ENCODE results near the gene INTS7. TPM values are rescaled to one million over a fixed set of nuclear protein-coding genes. Genes with fewer than 3 reads are reported as not detected.
A peak's percentile ranks its signal among the peaks of the same experiment; 100 is the strongest.

Gene INTS7
- total and polyA plus RNA-seq, 2 experiments from 2014 or later: 10.9 to 34.0 TPM

GRCh38 chr1:211923095-211923494 lies 112.3 kb downstream of the INTS7 start:
- no peaks in the 10 kb centered on the region for H3K36me3 Mint-ChIP-seq (ENCODE audit: low read depth)
- peaks cover 5% of the 10 kb centered on the region for H3K27me3 Mint-ChIP-seq (ENCODE audit: insufficient read depth, low read depth, poor library complexity)
- Histone ChIP-seq H3K4me2 (no peak overlapping the region), H4K20me1 (replicated peaks; ENCODE audit: insufficient read depth) (no peaks in the 10 kb centered on the region), H3K36me3 (ENCODE audit: insufficient read depth) (no peaks in the 10 kb centered on the region), H3K9me2 (ENCODE audit: insufficient read depth) (no peaks in the 10 kb centered on the region), H3F3A (replicated peaks; ENCODE audit: low read depth) (no peaks in the 10 kb centered on the region), H3K79me2 (replicated peaks; ENCODE audit: insufficient read depth) (no peaks in the 10 kb centered on the region), H3K27ac (ENCODE audit: low read depth) (no peak overlapping the region), H3K4me1 (ENCODE audit: insufficient read depth) (peaks cover 8% of the 10 kb centered on the region), H3K4me3 (no peak overlapping the region), H2AFZ (peak overlapping the region; percentile 18; the same call in 1 of the 2 replicates), H3K27me3 (ENCODE audit: insufficient read depth) (no peaks in the 10 kb centered on the region)
- no peak overlapping the region for H3K4me3 Mint-ChIP-seq
- no peak overlapping the region for H3K27ac Mint-ChIP-seq
- peaks cover 13% of the 10 kb centered on the region; the same call in 2 of the 3 replicates for H3K4me1 Mint-ChIP-seq
- ATAC-seq: no peak
- DNase-seq (ENCODE audit: low spot score): no peak
- no peak for TF ChIP-seq CREB1 (CRISPR knock-in tag; IDR thresholded peaks at IDR 0.05; ENCODE audit: low read depth)
- TF ChIP-seq, protein P1, sequence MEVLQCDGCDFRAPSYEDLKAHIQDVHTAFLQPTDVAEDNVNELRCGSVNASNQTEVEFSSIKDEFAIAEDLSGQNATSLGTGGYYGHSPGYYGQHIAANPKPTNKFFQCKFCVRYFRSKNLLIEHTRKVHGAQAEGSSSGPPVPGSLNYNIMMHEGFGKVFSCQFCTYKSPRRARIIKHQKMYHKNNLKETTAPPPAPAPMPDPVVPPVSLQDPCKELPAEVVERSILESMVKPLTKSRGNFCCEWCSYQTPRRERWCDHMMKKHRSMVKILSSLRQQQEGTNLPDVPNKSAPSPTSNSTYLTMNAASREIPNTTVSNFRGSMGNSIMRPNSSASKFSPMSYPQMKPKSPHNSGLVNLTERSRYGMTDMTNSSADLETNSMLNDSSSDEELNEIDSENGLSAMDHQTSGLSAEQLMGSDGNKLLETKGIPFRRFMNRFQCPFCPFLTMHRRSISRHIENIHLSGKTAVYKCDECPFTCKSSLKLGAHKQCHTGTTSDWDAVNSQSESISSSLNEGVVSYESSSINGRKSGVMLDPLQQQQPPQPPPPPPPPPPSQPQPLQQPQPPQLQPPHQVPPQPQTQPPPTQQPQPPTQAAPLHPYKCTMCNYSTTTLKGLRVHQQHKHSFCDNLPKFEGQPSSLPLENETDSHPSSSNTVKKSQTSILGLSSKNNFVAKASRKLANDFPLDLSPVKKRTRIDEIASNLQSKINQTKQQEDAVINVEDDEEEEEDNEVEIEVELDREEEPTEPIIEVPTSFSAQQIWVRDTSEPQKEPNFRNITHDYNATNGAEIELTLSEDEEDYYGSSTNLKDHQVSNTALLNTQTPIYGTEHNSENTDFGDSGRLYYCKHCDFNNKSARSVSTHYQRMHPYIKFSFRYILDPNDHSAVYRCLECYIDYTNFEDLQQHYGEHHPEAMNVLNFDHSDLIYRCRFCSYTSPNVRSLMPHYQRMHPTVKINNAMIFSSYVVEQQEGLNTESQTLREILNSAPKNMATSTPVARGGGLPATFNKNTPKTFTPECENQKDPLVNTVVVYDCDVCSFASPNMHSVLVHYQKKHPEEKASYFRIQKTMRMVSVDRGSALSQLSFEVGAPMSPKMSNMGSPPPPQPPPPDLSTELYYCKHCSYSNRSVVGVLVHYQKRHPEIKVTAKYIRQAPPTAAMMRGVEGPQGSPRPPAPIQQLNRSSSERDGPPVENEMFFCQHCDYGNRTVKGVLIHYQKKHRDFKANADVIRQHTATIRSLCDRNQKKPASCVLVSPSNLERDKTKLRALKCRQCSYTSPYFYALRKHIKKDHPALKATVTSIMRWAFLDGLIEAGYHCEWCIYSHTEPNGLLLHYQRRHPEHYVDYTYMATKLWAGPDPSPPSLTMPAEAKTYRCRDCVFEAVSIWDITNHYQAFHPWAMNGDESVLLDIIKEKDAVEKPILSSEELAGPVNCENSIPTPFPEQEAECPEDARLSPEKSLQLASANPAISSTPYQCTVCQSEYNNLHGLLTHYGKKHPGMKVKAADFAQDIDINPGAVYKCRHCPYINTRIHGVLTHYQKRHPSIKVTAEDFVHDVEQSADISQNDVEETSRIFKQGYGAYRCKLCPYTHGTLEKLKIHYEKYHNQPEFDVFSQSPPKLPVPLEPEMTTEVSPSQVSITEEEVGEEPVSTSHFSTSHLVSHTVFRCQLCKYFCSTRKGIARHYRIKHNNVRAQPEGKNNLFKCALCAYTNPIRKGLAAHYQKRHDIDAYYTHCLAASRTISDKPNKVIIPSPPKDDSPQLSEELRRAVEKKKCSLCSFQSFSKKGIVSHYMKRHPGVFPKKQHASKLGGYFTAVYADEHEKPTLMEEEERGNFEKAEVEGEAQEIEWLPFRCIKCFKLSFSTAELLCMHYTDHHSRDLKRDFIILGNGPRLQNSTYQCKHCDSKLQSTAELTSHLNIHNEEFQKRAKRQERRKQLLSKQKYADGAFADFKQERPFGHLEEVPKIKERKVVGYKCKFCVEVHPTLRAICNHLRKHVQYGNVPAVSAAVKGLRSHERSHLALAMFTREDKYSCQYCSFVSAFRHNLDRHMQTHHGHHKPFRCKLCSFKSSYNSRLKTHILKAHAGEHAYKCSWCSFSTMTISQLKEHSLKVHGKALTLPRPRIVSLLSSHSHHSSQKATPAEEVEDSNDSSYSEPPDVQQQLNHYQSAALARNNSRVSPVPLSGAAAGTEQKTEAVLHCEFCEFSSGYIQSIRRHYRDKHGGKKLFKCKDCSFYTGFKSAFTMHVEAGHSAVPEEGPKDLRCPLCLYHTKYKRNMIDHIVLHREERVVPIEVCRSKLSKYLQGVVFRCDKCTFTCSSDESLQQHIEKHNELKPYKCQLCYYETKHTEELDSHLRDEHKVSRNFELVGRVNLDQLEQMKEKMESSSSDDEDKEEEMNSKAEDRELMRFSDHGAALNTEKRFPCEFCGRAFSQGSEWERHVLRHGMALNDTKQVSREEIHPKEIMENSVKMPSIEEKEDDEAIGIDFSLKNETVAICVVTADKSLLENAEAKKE (CRISPR knock-in tag; IDR thresholded peaks at IDR 0.05): no peak
- TF ChIP-seq NANOG (IDR thresholded peaks at IDR 0.05; ENCODE audit: borderline replicate concordance): no peak
- TF ChIP-seq ZNF114 (CRISPR knock-in tag; IDR thresholded peaks at IDR 0.05): no peak
- TF ChIP-seq ZNF331 (CRISPR knock-in tag; IDR thresholded peaks at IDR 0.05; ENCODE audit: low read depth): no peak
- TF ChIP-seq POLR2AphosphoS5 (IDR thresholded peaks at IDR 0.05; ENCODE audit: low read depth): no peak
- no peak for TF ChIP-seq REST (IDR thresholded peaks at IDR 0.05; ENCODE audit: unreplicated experiment)
- no peak for TF ChIP-seq EZH2phosphoT487 (IDR thresholded peaks at IDR 0.05; ENCODE audit: unreplicated experiment)
- TF ChIP-seq, protein P2, sequence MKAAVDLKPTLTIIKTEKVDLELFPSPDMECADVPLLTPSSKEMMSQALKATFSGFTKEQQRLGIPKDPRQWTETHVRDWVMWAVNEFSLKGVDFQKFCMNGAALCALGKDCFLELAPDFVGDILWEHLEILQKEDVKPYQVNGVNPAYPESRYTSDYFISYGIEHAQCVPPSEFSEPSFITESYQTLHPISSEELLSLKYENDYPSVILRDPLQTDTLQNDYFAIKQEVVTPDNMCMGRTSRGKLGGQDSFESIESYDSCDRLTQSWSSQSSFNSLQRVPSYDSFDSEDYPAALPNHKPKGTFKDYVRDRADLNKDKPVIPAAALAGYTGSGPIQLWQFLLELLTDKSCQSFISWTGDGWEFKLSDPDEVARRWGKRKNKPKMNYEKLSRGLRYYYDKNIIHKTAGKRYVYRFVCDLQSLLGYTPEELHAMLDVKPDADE (IDR thresholded peaks at IDR 0.05): no peak
- no peak for TF ChIP-seq STAT1 (IDR thresholded peaks at IDR 0.05; ENCODE audit: unreplicated experiment)
- TF ChIP-seq JUNB (IDR thresholded peaks at IDR 0.05; ENCODE audit: unreplicated experiment): no peak
- no peak for TF ChIP-seq CTCF (conservative IDR thresholded peaks at IDR 0.05; ENCODE audit: low read depth in 2 of 2)
- no peak for TF ChIP-seq EZH2 (IDR thresholded peaks at IDR 0.05; ENCODE audit: low read depth, unreplicated experiment)
- H3K9me3 Mint-ChIP-seq: no peaks in the 10 kb centered on the region

All from GM23338 (cell line).